Body of pancreas (tissue), 4 donors: Measurements from ENCODE around the gene ADH4.

Experiments
- CTCF ChIP-seq, 7 experiments: fragments of 450-650 bp in 4 of 7; fragments of 200-600 bp in 3 of 7; sonication (generic) in 3 of 7; IDR thresholded peaks; one replicate each; pipeline ENCODE4 v1.5.1; 2016 to 2019; ENCODE audit warnings: antibody characterized with exemption in 7 of 7
- POLR2A ChIP-seq, 3 donors: fragments of 450-650 bp; IDR thresholded peaks; one replicate each; pipeline ENCODE4 v1.6.1; 2016; ENCODE audit warnings: antibody characterized with exemption in 3 of 3, mild to moderate bottlenecking in 2 of 3

- no peak for TF ChIP-seq CTCF (IDR thresholded peaks at IDR 0.05)
- no peak for TF ChIP-seq POLR2A (IDR thresholded peaks at IDR 0.05)
These were observed 39.9 kb downstream of the ADH4 start for GRCh38 chr4:99104153-99104552.
